HL-60/S4 treated with retinoic acid at 250 ng/mL for 4 days and 3 days (cell line): Measurements from ENCODE around the gene AUH.
"Not testable (repeated sequence)": the region's sequence is repeated elsewhere in the genome, so short reads cannot be mapped to it uniquely, and the experiment has no call there.

Experiments
- in situ Hi-C: fragments of 300-500 bp; cut with MboI; formaldehyde crosslinking; loops from 2 replicates; pipeline ENCODE4 v1.7.0; 2022; ENCODE audit warnings: low sequenced_read_pairs

Gene AUH

DNA sequence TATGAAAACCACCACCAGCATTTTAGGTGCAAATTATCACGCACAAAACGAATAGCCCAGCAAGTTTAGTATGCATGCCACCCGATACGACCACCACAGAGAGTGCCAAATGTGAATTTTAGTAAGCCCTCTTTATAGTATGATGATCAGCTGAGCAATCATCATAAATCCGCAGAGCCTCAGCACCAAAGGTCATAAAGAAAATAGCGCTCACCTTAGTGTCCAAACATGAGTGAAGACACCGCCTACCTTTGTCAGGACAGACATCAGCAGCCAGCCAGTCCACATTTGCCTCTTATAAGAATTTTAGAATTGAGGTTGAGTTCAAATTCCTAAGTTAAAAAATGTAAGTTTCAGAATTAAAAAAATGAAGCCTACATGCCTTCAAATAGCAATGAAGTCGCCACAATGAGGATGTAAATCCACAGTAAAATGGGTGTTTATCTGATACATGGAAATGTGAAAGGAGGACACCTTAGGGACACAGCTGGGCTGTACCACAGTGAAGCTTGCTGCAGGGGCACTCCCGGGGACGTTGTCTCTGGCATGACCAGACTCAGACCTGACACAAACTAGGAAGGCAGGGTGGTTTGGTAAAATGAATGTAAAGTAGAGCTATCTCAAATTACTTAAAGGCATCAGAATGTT is 149.0 kb downstream of the AUH start:
- in situ Hi-C loops = no loop called here

DNA sequence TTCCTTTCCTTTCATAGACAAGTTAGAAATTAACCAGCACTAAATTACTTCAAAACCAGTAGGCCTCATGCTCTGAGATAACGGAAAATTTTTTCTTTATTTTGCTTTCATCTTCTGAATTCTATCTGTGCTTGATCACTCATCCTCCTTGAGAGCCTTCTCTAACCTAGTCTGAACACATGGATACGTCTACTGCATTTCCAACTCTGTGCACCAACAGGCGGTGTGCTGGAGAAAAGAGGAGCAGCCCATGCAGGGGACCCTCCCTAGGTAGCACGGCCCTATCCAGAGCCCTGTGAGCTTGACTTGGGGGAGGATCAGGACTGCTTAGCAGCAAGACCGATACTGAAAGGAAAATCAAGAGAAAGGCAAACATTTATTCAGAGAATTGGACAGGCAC is 149.8 kb downstream of the AUH start:
- in situ Hi-C loops = no loop called here

DNA sequence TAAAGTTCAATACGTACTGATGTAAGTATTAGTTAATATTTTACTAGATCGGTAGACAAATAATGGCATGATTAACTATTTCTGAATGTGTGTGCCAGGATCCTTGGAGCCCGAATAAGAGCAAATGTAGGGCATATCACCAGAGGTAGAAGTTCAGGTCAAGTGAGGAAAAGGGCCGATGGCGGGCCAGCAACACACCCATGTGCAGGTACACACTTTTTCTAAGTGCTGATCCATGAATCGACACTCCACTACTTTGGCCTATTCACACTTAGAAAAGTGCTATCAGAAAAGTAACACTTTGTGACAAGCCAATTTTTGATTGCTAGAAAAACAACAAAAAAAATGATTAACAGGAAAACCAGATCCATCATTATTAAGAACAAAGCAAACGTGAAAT is 150.3 kb downstream of the AUH start:
- in situ Hi-C loops = no loop called here

GRCh38 chr9:91210318-91210717 is 151.4 kb downstream of the AUH start:
- in situ Hi-C loops = no loop called here

DNA sequence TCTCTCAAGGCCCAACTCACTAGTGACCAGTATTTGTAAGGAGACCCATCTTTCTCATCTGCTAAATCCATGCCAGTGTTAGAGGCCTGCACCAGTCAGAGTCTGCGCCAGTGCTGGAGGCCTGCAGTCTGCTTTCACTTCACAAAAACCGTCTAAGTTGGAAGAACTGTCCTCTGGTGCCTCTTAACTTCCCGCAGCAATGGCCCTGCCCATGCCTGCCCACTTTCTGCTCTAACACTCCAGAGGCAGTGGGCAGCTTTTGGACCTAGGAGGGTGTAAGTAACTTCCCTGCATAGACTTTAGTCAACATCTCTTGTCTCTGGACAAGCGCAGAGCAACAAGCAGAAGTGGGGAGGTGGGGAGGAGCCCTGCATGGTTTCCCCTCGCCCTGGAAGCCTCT is 152.9 kb downstream of the AUH start:
- in situ Hi-C loops = no loop called here

DNA sequence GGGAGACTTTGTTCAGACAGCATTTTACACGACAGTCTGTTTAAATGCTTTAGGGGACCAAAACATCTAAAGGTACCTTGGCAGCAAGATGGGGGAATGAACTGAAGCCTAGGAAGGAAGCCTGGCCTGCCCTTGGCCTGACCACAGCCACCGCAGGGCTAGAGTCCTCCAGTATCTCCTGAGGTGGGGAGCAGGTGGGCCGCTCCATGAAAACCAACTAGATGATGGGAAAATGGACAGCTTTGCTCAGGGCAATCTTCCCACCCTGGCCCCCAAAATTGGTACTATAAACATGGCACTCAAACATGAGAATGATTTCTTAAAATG is 153.3 kb downstream of the AUH start:
- in situ Hi-C loops = no loop called here

DNA sequence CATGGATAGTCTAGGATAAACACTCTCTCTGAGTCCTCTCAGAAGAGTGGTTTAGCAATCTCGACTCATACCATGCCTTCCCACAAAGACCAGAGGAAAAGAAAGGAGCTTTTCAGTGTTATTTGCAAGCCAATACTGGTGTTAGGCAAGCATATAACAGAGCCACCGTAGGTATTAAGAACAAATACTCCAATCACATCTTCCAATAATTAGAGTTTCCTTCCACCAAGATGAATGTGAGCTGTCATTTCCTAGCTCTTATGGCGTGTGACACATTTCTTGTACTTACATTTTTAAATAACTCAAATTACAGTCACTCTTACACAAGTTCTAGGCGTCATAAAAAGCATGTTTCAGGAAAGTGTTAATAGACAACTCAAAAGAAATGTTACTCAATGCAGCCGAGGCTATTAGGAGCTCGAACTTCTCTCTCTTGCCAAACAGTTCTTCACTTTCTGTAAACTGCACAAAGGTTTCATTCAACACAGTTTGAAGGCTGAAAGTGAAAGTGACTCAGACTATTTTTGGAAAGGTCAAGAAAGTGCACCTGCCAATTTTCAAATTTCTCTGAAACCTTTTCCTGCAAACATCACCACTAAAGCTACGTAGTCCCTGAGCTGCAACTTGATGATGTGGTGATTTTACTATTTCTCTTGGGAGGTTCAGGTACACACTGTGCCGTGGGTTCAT is 153.8 kb downstream of the AUH start:
- in situ Hi-C loops = no loop called here

DNA sequence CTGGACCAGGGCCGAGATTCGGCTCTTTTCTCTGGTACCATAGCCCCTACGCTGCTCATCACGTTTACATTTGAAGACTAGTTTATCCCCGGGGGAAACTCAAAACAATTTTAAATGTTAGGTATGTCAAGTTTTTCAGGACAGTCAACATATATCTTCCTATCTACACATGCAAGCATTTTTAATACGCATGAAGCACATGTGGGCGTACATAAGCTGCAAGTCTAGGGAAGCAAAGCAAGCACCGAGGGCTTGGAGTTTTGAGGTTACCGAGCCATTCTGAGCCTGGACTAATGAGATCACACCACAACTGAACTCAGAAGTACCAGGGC is 154.4 kb downstream of the AUH start:
- in situ Hi-C loops = no loop called here

- in situ Hi-C loops = no loop called here
Observed at GRCh38 chr9:91206806-91207205, 154.9 kb downstream of the AUH start.

- in situ Hi-C loops = no loop called here
Observed at GRCh38 chr9:91202736-91203283, 158.9 kb downstream of the AUH start.

DNA sequence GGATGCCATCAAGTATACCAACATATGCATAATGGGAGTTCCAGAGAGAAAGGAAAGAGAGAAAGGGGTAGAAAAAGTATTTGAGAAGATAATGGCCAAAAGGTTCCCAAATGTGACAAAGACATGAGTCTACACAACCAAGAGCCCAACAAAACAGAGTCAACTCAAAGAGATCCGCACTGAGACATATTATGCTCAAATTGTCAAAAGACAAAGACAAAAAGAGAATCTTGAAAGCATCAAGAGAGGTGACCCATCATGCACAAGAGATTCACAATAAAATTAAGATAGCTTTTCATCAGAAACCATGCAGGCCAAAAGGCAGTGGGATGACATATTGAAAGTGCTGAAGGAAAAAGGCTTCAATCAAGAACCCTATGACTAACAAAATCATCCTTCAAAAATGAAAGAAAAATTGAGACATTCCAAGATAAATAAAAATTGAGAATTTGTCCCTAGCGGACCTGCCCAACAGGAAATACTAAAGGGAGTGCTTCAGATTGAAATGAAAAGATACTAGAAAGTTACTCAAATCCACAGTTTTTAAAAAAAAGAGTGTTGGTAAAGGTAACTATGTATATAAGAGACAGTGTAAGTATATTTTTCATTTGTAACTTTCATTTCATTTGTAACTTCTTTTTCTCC is 160.9 kb downstream of the AUH start:
- in situ Hi-C loops = no loop called here

DNA sequence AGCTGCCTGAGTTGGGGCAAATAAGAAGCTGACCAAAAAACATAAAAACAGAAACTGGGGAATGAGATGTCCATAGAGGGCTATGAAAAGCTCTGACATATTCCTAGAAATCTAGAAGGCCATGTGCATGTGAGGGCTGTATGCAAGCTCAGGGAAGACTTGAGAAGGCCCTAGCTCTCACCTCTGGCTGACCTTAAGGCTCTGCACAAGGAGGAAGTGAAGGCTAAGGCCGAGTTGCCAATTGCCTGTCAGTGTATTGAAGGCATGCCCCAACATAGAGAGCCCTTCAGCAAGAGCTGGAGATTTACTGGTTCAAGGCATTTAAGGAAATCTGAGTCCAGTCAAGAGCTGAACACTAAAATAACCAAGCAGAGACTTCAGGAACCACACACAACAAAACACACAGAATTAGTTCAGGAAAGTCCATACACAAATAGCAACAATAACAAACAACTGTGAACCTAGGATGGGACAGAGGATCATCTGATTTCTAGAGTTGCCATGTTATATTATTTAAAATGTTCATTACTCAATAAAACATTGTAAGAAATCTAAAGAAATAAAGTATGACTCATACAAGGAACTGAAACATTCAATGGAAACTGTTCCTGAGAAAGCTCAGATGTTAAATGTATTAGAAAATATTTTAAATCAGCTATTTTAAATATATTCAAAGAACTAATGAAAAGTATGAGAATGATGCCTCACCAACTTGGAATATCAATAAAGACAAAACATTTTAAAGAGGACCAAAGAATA is 161.8 kb downstream of the AUH start:
- in situ Hi-C loops = no loop called here

DNA sequence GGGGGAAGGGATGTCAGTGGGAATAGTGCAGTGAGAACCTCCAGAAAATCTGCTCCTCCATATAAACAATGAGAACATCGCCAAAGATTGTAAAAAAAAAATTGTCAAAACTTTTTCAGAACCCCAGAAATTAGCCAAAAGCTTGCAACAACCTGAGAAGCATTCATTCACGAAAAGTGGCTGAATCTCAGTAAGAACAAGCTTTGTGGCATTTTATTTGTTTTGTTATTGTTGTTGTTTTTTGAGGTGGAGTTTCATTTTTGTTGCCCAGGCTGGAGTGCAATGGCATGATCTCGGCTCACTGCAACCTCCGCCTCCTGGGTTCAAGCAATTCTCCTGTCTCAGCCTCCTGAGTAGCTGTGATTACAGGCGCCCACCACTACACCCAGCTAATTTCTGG is 162.8 kb downstream of the AUH start:
- in situ Hi-C loops = not testable (repeated sequence)

DNA sequence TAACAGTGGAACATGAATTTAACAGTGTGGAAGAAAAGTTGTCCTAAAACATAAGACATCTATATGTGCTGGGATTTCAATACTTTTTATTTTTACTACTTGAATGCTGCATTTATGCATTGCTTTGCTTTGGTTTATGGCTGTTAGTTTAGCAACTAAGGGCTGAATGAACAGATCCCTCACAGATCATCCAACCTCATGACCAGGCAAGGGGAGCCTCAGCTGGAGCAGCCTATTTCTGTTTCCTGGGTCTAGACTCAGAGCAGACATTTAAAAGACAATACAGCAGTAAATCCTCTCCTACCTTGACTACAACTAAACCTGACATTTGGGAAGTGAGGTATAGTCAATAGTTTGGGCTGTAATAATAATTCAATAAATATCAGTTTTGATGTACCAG is 163.3 kb downstream of the AUH start:
- in situ Hi-C loops = no loop called here

DNA sequence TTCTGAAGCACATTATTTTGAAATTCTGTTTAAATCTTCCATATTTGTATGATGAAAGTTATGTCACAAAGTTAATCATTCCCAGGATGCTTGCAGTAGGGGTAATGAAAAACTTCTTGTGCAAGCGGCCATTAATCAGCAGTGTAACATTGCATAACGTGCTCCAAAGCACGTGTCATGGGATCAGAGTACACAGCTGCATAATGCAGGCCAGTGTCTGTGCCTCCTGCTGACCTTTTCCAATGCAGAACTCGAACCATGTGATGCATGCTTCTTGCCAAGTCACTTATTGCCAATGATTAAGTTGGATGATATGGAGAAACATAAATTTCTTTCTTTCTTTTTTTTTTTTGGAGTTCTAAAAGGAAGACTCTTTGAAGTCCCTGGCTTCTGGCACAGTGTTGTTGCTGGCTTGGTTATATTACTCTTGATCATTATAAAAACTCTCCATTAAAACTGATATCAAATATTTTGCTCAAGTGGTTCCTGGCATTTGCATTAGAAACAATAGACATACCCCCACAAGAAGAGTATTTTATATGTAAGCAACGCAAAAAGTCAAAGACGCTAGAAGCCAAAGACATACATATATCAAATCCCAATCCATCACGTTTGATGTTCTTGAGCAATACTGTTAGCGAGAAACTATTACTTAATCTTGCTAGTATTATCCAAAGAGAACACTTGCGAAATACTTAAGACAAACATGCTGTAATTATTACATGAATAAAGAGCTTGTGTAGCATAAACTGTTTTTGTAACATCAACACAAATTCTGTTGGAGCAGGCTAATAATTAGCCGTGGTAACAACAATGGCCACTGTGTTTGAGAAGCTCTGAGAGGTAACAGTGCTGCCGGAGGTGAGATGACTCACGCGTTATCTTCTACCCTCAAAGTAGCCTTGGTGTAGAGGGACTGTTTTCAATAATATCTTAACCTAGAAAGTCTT is 164.2 kb downstream of the AUH start:
- in situ Hi-C loops = no loop called here

DNA sequence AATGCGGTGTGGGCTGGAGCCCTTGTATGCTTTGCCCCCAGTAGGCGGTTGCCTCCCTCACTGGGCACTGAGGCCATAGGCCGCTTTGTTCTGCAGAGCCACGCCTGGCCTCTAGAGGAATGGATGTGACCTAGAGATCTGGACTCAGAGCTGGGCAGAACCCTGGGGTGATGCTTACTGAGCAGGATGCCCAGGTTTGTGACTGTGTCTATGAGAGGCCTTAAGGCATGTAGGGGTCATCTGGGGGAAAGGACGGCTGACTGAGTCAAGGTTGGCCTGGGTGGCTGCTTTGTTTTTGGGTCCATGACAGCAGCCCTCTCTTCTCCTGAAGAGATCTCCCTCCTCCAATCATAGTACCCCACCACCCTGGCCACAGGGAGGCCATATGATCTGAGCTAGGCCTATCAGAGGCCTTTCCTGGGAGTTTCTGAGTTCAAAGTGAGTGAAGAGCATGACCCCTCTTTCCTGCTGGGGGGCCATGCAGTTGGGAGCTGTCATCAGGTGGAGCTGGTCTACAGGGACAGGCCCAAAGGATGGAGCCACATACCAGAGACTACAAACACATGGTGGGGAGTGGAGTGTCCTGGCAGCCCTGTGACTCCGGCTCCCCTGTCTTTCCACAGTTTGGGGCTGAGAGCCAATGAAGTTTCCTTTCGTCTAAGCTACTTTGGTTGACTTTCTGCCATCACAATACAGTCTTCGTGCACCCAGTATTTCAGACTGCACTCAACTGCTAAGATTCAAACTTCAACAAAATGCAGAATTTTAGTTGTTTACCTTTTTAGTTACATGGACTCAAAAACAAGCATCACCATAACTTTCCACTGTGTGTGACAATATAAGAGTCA is 165.4 kb downstream of the AUH start:
- in situ Hi-C loops = no loop called here

DNA sequence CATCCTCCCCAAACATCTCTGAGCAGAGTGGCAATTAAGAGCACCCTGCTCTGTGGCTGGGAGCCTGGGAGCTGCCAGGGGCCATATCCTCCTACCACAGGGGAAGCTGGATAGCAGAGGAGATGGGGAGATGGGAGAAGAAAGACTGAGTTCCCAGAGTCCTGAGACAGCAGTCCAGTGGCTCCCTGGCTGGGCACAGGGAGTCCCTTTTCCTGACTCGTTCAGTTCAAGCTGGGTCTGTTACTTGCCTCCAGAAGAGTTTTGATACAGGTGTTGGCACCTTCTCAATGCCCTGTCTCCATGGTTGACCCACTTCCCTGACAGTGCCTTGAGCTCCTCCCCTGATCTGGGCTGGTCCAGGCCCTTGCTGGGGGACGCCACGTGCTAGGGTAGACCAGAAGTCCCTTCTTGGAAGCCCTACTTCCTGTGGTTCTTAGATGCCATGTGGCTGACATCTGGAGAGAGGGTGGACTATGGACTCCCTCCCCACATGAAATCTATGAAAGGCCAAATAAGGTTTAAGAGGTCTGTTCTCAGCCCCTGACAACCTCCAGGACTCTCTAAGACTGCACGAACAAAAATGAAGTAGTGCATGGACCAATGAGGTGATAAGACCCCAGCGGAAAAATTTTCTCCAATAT is 166.2 kb downstream of the AUH start:
- in situ Hi-C loops = no loop called here

GRCh38 chr9:91193658-91194391 is 167.9 kb downstream of the AUH start:
- in situ Hi-C loops = no loop called here
